Nephron (organoid): ENCODE data around the gene NEDD4L.

Experiments
- H3K27ac Mint-ChIP-seq, 3 experiments: 2 replicates each; pipeline ENCODE4 v1.8.0; 2020; ENCODE audit warnings: mixed read lengths in 3 of 3, mild to moderate bottlenecking in 2 of 3, moderate library complexity in 1 of 3
- H3K27me3 Mint-ChIP-seq: 2 replicates; pipeline ENCODE4 v1.8.0; 2021; ENCODE audit warnings: low read depth, mild to moderate bottlenecking, moderate library complexity, mixed read lengths
- H3K36me3 Mint-ChIP-seq: 2 replicates; pipeline ENCODE4 v1.8.0; 2020; ENCODE audit warnings: low read depth, mixed read lengths
- H3K4me1 Mint-ChIP-seq: 2 replicates; pipeline ENCODE4 v1.8.0; 2020; ENCODE audit warnings: mixed read lengths
- H3K4me3 Mint-ChIP-seq, 3 experiments: 2 replicates each; pipeline ENCODE4 v1.8.0; 2020; ENCODE audit warnings: mild to moderate bottlenecking in 3 of 3, mixed read lengths in 3 of 3, moderate library complexity in 2 of 3
- H3K9me3 Mint-ChIP-seq: 2 replicates; pipeline ENCODE4 v1.8.0; 2020; ENCODE audit warnings: mixed read lengths
- CTCF ChIP-seq, 3 experiments: fragments of 200-600 bp; sonication (generic); IDR thresholded peaks; one replicate each; pipeline ENCODE4 v1.5.0; 2021; ENCODE audit warnings: antibody characterized with exemption in 3 of 3; ENCODE audit not compliant: unreplicated experiment in 3 of 3

The NEDD4L gene

GRCh38 chr18:58177896-58178470 is 134.0 kb downstream of the NEDD4L start:
- no peak for TF ChIP-seq CTCF (IDR thresholded peaks at IDR 0.05; ENCODE audit: unreplicated experiment in 3 of 3)
- Mint-ChIP-seq H3K9me3 (no peaks in the 10 kb centered on the region), H3K27ac (peak overlapping the region; percentile 79 to 90 (median 82)), H3K36me3 (no peaks in the 10 kb centered on the region), H3K4me1 (peaks cover 56% of the 10 kb centered on the region), H3K27me3 (no peaks in the 10 kb centered on the region), H3K4me3 (peak overlapping the region in 1 of 3 experiments; percentile 9)

GRCh38 chr18:58178511-58178910 is 134.5 kb downstream of the NEDD4L start:
- Mint-ChIP-seq H3K27ac (peak overlapping the region; percentile 79 to 90 (median 82)), H3K4me1 (peaks cover 56% of the 10 kb centered on the region), H3K9me3 (no peaks in the 10 kb centered on the region), H3K27me3 (no peaks in the 10 kb centered on the region), H3K36me3 (no peaks in the 10 kb centered on the region), H3K4me3 (no peak overlapping the region)
- no peak for TF ChIP-seq CTCF (IDR thresholded peaks at IDR 0.05; ENCODE audit: unreplicated experiment in 3 of 3)

GRCh38 chr18:58180172-58180571 is 136.1 kb downstream of the NEDD4L start:
- H3K27me3 Mint-ChIP-seq, result no peaks in the 10 kb centered on the region
- H3K27ac Mint-ChIP-seq, result peak overlapping the region; percentile 79 to 91 (median 87)
- H3K4me1 Mint-ChIP-seq, result peaks cover 56% of the 10 kb centered on the region
- no peaks in the 10 kb centered on the region for H3K9me3 Mint-ChIP-seq
- H3K4me3 Mint-ChIP-seq, result peak overlapping the region in 2 of 3 experiments; percentile 23 to 27
- H3K36me3 Mint-ChIP-seq, result no peaks in the 10 kb centered on the region
- no peak for TF ChIP-seq CTCF (IDR thresholded peaks at IDR 0.05; ENCODE audit: unreplicated experiment in 3 of 3)

GRCh38 chr18:58180738-58181353 is 136.8 kb downstream of the NEDD4L start:
- no peaks in the 10 kb centered on the region for H3K9me3 Mint-ChIP-seq
- H3K27me3 Mint-ChIP-seq, result no peaks in the 10 kb centered on the region
- H3K4me3 Mint-ChIP-seq, result peak overlapping the region in 2 of 3 experiments; percentile 23 to 27
- H3K4me1 Mint-ChIP-seq, result peaks cover 52% of the 10 kb centered on the region
- H3K27ac Mint-ChIP-seq, result peak overlapping the region; percentile 79 to 91 (median 87)
- peak; percentile 78 to 82 (median 82) for TF ChIP-seq CTCF (IDR thresholded peaks at IDR 0.05; ENCODE audit: unreplicated experiment in 3 of 3)
- H3K36me3 Mint-ChIP-seq, result no peaks in the 10 kb centered on the region

- no peaks in the 10 kb centered on the region for H3K9me3 Mint-ChIP-seq
- TF ChIP-seq CTCF (IDR thresholded peaks at IDR 0.05; ENCODE audit: unreplicated experiment in 3 of 3), result no peak
- no peaks in the 10 kb centered on the region for H3K36me3 Mint-ChIP-seq
- H3K4me3 Mint-ChIP-seq, result no peak overlapping the region
- no peaks in the 10 kb centered on the region for H3K27me3 Mint-ChIP-seq
- peaks cover 56% of the 10 kb centered on the region for H3K4me1 Mint-ChIP-seq
- H3K27ac Mint-ChIP-seq, result peak overlapping the region; percentile 33 to 87 (median 81)
Observed at GRCh38 chr18:58181988-58182387, 138.0 kb downstream of the NEDD4L start.

- no peak overlapping the region for H3K4me3 Mint-ChIP-seq
- H3K27ac Mint-ChIP-seq, result peak overlapping the region in 2 of 3 experiments; percentile 25 to 53
- no peaks in the 10 kb centered on the region for H3K36me3 Mint-ChIP-seq
- H3K4me1 Mint-ChIP-seq, result peaks cover 53% of the 10 kb centered on the region
- no peaks in the 10 kb centered on the region for H3K27me3 Mint-ChIP-seq
- TF ChIP-seq CTCF (IDR thresholded peaks at IDR 0.05; ENCODE audit: unreplicated experiment in 3 of 3), result no peak
- no peaks in the 10 kb centered on the region for H3K9me3 Mint-ChIP-seq
Observed at GRCh38 chr18:58183226-58183625, 139.2 kb downstream of the NEDD4L start.
